HG03135 (cell line): ENCODE results near the gene DCAF15.
"Not testable (repeated sequence)": the region's sequence is repeated elsewhere in the genome, so short reads cannot be mapped to it uniquely, and the experiment has no call there.

Source experiments
- ATAC-seq: cut with Tn5 transposase; IDR thresholded peaks from one replicate; pipeline ENCODE4 v1.9.1; 2021; ENCODE audit warnings: mild to moderate bottlenecking, moderate library complexity; ENCODE audit not compliant: unreplicated experiment

Gene DCAF15

GRCh38 chr19:13952154-13952930 lies at the start of gene DCAF15:
TSS of gene DCAF15 (plus strand) at chr19:13952509. CDS start at chr19:13952513, 4 bp downstream.
- ATAC-seq: peak; percentile 97

- no peak for ATAC-seq
These were observed 49.2 kb upstream of the DCAF15 start for GRCh38 chr19:13902993-13903555.

- ATAC-seq: peak; percentile 88
These were observed 46.4 kb upstream of the DCAF15 start, which contains the start of the genes BRME1 and CC2D1A for GRCh38 chr19:13905634-13906520. TSS of gene BRME1 (minus strand) at chr19:13906117. CDS start at chr19:13904892, 1,225 bp downstream. TSS of gene CC2D1A (plus strand) at chr19:13906201. CDS start at chr19:13906442, 241 bp downstream.

- no peak for ATAC-seq
These were observed 45.8 kb upstream of the DCAF15 start for GRCh38 chr19:13906521-13906904.

GRCh38 chr19:13906910-13907309 lies 45.4 kb upstream of the DCAF15 start:
- ATAC-seq: no peak

- ATAC-seq: no peak
These were observed 43.6 kb upstream of the DCAF15 start for GRCh38 chr19:13908674-13909073.

- ATAC-seq: no peak
These were observed 42.9 kb upstream of the DCAF15 start for GRCh38 chr19:13909430-13909829.

GRCh38 chr19:13913352-13913751 lies 39.0 kb upstream of the DCAF15 start:
- ATAC-seq: no peak

- ATAC-seq: no peak
These were observed 37.5 kb upstream of the DCAF15 start for GRCh38 chr19:13914777-13915176.

GRCh38 chr19:13917888-13918406 lies 34.4 kb upstream of the DCAF15 start:
- ATAC-seq: no peak

GRCh38 chr19:13918726-13919411 lies 33.4 kb upstream of the DCAF15 start:
- no peak for ATAC-seq

- no peak for ATAC-seq
These were observed 31.8 kb upstream of the DCAF15 start for GRCh38 chr19:13920524-13920923.

- no peak for ATAC-seq
These were observed 31.2 kb upstream of the DCAF15 start for GRCh38 chr19:13920940-13921747.

- ATAC-seq: not testable (repeated sequence)
These were observed 30.2 kb upstream of the DCAF15 start for GRCh38 chr19:13922118-13922517.

- ATAC-seq: no peak
These were observed 28.9 kb upstream of the DCAF15 start for GRCh38 chr19:13923194-13923987.

- no peak for ATAC-seq
These were observed 26.3 kb upstream of the DCAF15 start for GRCh38 chr19:13926010-13926409.

GRCh38 chr19:13926715-13927114 lies 25.6 kb upstream of the DCAF15 start:
- no peak for ATAC-seq

GRCh38 chr19:13929340-13929739 lies 23.0 kb upstream of the DCAF15 start:
- ATAC-seq: no peak

- no peak for ATAC-seq
These were observed 22.4 kb upstream of the DCAF15 start for GRCh38 chr19:13929956-13930355.
